GM18868 (cell line): ENCODE results near the gene CCDC8.
"Not testable (repeated sequence)": the region's sequence is repeated elsewhere in the genome, so short reads cannot be mapped to it uniquely, and the experiment has no call there.

ENCODE experiments used
- ATAC-seq: cut with Tn5 transposase; IDR thresholded peaks from one replicate; pipeline ENCODE4 v1.9.1; 2021; ENCODE audit warnings: mild to moderate bottlenecking, moderate library complexity; ENCODE audit not compliant: unreplicated experiment

CCDC8 gene

DNA sequence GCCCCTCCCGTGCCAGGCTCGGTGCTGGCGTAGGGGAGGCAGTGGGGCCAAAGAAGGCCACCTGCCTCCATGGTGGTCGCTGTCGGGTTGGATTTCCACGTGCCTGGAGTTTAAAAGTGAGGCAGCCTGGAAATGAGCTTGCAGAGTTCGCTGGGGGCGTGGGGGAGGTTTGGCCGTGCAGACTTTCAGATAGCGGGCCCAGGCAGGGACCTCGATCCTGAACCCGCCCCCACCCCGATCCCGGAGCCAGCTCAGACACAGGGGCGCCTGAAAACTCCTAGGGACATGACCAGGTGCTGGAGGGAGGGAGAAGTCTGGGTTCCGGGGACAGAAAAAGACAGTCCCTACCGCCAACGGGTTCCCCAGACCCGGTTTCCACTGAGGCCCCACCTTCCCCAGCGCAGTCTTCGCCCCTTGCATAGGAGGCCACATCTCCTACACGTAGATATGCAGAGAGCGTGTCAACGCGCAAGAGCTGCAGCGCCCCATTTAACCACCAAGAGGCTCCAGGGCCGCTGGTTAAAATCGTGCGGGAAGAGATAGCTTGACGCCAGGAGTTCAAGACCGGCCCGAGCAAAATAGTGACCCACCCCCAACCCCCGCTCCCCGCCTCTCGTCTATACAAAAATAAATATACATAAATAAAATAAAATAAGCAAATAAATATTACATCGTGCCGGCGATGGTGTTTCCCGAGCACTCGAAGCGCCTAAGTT, 8.5 kb downstream of the CCDC8 start:
- ATAC-seq = no peak

- ATAC-seq = no peak
These were observed 9.2 kb downstream of the CCDC8 start for GRCh38 chr19:46404055-46404752.

GRCh38 chr19:46402725-46403124, 10.6 kb downstream of the CCDC8 start:
- no peak for ATAC-seq

DNA sequence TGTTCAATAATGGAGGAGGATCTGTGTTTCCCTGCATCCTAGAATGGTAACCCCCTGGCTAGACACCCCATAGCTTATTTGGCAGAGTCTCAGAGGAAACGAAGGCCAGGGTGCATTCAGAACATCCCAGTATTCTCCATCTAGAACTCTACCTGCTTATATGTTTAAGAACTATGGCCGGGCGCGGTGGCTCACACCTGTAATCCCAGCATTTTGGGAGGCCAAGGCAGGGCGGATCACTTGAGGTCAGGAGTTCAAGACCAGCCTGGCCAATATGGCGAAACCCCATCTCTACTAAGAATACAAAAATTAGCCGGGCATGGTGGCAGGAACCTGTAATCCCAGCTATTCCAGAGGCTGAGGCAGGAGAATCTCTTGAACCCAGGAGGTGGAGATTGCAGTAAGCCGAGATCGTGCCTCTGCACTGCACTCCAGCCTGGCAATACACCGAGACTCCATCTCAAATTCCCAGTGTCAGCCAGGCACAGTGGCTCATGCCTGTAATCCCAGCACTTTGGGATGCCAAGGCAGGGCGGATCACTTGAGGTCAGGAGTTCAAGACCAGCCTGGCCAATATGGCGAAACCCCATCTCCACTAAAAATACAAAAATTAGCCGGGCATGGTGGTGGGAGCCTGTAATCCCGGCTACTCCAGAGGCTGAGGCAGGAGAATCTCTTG, 15.4 kb downstream of the CCDC8 start:
- ATAC-seq = not testable (repeated sequence)

DNA sequence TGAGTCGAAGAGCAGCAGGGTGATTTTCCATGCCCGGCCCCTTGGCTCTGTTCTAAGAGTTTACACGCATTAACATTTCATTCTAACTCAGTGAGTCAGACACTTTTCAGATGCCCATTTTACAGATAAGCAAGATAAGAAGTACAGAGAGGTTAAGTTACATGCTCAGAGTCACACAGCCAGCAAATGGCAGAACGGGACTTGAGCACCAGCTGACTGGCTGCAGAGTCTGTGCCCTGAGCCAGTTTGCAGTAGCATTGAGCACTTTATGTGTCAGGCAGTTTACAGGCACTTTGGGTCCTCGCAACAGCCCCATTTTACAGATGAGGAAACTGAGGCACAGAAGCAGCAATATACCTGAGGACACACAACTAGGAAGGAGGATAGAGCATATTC, 19.0 kb downstream of the CCDC8 start:
- no peak for ATAC-seq

GRCh38 chr19:46393456-46394401, 19.6 kb downstream of the CCDC8 start:
- no peak for ATAC-seq

DNA sequence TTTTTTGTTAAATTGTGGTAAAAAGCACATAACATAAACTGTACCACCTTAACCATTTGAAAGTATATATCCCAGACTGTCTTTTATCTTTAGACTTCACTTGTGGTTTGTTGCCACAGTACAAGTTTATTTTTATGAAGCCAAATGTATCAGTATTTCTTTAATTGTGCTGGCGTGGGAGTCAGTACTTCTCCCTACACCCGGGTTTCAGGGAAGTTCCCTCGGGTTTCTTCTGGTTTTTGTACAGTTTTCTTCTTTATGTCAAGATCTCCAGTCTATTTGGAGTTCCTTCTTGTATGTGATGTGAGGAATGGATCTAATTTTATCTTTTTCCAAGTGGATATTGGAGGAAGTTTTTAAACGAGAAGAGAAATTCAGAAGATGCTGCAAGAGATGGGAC, 20.5 kb downstream of the CCDC8 start:
- no peak for ATAC-seq

- no peak for ATAC-seq
These were observed 21.0 kb downstream of the CCDC8 start for GRCh38 chr19:46392252-46392801.

GRCh38 chr19:46391296-46392251, 21.8 kb downstream of the CCDC8 start:
- no peak for ATAC-seq

DNA sequence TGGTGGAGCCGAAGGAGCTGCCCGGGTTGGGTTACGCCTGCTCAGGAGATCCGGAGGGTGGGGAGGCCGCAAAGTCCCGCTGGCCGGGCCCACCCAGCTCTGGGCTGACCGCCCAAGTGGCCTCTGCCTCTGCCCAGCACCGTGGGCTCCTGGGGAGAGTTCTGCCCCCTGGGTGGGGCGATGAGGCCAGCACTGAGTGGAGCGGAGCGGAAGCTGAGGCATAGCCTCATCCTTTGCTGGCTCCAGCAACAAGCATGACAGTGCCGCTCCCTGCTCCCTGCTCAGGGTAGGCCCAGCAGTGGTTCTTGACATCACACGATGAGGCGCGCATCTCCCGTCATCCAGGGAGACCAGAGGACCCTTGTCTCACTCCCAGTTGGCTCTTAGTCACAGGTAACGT, 22.5 kb downstream of the CCDC8 start:
- no peak for ATAC-seq

- ATAC-seq = no peak
These were observed 23.1 kb downstream of the CCDC8 start for GRCh38 chr19:46390121-46390858.

- ATAC-seq = no peak
These were observed 24.9 kb downstream of the CCDC8 start for GRCh38 chr19:46388311-46389095.

DNA sequence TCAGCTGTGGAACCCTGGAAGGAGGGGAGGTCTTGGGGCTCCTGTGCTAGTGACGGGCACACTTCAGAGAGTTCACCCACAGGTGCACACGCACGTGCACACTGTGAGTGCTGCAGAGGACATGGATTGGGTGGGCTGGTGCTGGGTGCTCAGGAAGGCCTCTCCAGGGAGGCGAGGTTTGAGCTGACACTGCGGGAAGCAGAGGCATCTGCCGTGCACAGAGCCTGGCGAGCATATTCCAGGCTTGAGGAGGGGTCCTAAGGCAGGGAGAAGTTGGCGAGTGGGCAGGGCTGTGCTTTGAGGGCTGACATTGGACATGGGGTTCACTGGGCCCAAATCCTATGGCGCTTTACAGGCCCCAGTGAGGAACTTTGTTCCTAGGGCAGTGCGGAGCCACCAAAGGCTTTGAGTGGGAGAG, 25.6 kb downstream of the CCDC8 start:
- ATAC-seq = no peak

DNA sequence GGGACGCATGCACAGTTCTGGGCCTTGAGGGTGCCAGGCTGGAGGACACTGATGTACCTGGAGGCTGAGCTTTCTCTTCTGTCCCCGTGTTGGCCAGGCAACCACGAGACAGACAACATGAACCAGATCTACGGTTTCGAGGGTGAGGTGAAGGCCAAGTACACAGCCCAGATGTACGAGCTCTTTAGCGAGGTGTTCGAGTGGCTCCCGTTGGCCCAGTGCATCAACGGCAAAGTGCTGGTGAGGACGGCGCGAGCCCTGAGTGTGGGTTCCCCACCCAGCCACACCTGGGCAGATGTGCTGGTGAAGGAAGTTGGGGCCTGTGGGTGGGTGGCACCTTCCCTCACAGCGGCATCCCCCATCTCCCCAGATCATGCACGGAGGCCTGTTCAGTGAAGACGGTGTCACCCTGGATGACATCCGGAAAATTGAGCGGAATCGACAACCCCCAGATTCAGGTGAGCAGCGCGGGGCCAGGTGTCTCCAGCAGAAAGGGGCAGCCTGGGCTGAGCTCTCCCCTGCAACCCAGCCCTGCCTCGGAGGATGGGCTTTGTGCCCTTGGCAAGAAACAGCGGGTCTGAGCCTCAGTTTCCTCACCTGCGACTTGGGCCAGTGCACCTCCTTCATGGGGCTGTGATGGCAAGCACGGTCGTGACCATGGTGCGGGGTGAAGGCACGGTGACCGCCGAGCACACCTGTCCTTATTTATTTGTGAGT, 26.2 kb downstream of the CCDC8 start:
- ATAC-seq = no peak

GRCh38 chr19:46386151-46386550, 27.2 kb downstream of the CCDC8 start:
- ATAC-seq = no peak

DNA sequence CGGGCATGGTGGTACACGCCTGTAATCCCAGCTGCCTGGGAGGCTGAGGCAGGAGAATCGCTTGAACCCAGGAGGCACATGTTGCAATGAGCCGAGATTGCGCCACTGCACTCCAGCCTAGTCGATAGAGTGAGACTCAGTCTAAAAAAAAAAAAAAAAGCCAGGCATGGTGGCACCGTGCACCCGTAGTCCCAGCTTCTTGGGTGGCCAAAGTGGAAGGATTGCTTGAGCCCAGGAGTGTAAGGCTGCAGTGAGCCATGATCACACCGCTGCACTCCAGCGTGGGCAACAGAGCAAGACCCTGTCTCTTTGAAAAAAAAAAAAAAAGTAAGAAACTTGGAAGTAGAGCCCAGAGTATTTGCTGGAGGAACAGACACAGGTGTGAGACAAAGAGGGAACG, 27.7 kb downstream of the CCDC8 start:
- no peak for ATAC-seq

DNA sequence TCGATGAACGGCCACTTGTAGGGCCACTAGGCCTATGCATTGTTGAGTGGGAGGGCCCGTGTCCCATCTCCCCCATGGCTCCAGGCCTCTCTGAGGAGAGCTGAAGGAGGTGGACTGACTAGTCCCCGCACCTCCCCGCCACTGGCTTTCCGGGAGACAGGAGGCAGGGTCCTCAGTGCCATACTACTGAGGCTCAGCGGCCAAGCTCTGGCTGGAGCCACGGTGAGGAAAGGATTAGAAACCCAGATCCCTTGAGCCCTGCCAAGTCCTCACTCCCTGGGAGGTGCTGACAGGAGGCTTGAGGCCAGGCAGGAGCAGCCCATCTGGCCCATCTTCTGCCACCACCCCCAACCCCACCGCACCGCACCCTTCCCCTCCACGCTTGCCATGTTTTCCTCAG, 29.0 kb downstream of the CCDC8 start:
- no peak for ATAC-seq
